GM06990 (cell line): ENCODE results near the gene NFIA.

Experiments used
- DNase-seq: peaks from one replicate; pipeline ENCODE4 v3.0.0-alpha.2; 2011; ENCODE audit not compliant: insufficient read length; ENCODE audit errors: extremely low read depth
- H3K27me3 ChIP-seq: replicated peaks from 2 replicates; pipeline ENCODE4 v1.6.0; 2011; ENCODE audit warnings: low read length; ENCODE audit not compliant: control insufficient read depth, insufficient read depth
- H3K36me3 ChIP-seq: 2 replicates; pipeline ENCODE4 v1.5.1; 2011; ENCODE audit warnings: low read length; ENCODE audit not compliant: control insufficient read depth, insufficient read depth
- H3K4me3 ChIP-seq: replicated peaks from 2 replicates; pipeline ENCODE4 v1.5.1; 2011; ENCODE audit warnings: low read depth, mild to moderate bottlenecking, control low read depth, low read length
- TF ChIP-seq, protein P1 (sequence below): IDR thresholded peaks from 2 replicates; pipeline ENCODE4 v1.5.1; 2011; ENCODE audit warnings: low read length, control low read depth, mild to moderate bottlenecking, inconsistent platforms; ENCODE audit not compliant: insufficient read depth, poor library complexity, severe bottlenecking

NFIA gene

DNA sequence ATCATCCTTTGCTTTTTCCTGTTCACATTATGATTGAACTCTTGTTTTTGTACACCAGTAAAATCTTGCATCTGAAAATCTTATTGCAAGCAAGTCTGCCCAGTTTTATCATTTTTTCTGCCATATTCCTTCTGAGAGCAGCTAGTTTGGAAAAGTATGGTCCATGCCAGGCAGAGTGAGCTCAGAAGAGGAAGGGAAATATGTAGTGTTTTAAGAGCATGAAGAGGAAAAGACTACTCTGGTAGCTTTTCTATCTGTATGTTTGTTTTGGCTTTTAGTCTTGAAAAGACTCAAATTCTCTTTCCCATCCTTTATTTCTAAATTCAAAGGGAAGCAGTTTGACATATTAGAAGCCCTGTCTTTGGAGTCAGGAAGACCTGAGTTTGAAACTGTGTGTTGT is 125.8 kb downstream of the NFIA start:
- TF ChIP-seq, protein P1, sequence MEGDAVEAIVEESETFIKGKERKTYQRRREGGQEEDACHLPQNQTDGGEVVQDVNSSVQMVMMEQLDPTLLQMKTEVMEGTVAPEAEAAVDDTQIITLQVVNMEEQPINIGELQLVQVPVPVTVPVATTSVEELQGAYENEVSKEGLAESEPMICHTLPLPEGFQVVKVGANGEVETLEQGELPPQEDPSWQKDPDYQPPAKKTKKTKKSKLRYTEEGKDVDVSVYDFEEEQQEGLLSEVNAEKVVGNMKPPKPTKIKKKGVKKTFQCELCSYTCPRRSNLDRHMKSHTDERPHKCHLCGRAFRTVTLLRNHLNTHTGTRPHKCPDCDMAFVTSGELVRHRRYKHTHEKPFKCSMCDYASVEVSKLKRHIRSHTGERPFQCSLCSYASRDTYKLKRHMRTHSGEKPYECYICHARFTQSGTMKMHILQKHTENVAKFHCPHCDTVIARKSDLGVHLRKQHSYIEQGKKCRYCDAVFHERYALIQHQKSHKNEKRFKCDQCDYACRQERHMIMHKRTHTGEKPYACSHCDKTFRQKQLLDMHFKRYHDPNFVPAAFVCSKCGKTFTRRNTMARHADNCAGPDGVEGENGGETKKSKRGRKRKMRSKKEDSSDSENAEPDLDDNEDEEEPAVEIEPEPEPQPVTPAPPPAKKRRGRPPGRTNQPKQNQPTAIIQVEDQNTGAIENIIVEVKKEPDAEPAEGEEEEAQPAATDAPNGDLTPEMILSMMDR = no peak
- no peaks in the 10 kb centered on the region for H3K27me3 ChIP-seq
- no peaks in the 10 kb centered on the region for H3K36me3 ChIP-seq
- no peak for DNase-seq
- H3K4me3 ChIP-seq = no peak overlapping the region

DNA sequence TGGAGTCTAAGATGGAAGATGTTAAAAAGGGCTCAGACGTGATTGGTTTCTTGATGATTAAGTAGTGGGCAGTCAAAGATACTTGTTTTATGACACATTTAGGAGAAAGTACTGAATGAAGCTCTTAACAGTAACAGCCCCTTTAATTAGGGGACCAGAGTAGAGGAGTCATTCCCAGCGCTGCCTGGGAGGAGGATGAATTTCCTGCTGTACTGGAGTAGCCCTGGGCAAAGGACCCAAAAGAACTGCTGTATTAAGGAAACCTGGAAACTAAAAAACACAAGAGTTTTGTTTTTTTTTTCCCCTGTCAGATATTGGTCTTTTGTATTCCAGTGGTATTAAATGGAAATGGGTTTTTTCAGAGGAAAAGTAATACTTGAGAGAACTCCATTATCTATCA is 126.5 kb downstream of the NFIA start:
- Histone ChIP-seq H3K4me3 (no peak overlapping the region), H3K36me3 (no peaks in the 10 kb centered on the region), H3K27me3 (no peaks in the 10 kb centered on the region)
- TF ChIP-seq, protein P1 = no peak
- no peak for DNase-seq

DNA sequence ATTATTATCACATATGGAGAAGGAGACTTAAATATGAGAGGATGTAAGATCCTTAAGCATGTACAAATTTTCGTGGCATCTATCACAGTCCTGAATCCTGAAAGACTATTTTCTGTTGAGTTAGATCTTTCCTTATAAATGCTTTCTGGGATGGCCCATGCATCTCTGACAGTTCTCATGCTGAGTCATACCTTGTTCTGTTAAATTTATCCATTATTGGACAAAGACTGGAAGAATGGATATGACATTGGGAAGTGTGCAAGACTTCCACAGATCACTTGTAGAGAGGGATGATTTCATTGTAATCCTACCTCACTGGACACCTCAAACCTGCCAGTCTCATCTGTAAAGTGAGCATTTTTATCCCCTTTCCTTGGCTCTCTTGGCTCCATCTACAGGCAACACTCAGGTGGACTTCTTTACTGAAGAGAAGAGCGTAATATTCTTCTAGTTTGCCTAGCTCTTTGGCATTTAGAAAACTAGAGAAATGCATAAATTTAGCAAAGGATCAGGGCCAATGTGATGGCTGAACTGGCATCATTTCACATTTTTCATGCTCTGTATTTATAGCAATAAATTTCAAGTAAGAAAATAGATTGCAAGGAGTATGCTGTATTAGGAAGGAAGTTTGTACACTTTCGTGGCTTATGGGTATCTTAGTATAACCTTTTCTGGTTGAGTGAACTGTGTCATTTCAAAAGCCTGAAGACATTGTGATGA is 128.2 kb downstream of the NFIA start:
- DNase-seq = no peak
- TF ChIP-seq, protein P1 = peak; percentile 7
- Histone ChIP-seq H3K4me3 (no peak overlapping the region), H3K27me3 (no peaks in the 10 kb centered on the region), H3K36me3 (no peaks in the 10 kb centered on the region)

DNA sequence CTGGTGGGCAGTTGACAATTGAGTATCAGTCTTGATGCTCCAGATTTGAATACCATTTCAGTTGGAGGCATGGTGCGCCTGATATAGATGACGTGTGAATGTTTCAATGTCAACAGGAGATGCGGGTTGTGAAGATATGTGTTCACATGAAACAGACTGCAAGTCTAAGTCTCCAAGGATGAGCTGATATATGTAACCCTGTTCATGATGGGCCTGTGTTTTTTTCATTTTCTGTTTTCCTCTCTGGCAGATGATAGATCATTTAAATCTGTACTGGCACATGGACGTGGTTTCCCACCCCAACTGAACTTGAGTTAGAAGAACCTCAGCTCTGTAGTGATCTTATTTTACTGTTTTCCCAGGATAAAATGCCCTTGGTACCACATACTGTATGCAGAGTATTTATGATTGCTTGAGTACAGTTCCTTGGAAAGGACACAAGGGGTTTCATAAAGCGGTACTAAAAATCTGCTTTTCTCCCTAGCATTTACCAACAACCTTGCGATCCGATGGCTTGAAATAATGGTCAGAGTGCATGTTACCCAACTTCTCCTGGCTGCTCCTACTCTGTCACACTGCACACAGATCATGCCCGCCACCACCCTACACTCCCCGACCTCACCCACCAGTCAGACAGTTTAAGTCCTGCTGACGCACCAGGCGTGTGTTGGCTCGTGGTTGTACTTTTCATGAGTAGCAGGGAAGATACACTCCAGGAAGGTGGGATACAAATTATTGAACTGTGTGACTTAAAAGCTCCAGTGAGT is 131.1 kb downstream of the NFIA start:
- TF ChIP-seq, protein P1 = no peak

DNA sequence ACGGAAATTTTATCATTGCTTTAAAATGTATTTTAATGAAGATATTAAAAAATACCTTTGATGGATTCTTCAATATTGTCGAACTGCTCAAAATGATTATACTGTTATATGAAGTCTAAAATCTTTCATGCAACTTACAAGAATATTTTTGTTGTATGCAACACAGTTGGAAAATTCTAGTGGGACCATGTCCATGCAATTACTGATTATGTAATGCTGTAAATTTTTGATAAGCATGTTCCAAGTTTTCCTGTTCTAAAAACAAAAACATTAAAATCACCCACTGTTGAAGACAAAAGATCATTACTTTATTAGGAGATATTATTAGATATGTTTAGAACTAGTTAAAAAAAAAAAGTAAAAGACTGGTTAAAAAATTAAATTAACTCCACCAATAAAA is 132.8 kb downstream of the NFIA start:
- TF ChIP-seq, protein P1 = no peak
- no peak for DNase-seq
- Histone ChIP-seq H3K4me3 (no peak overlapping the region), H3K27me3 (no peaks in the 10 kb centered on the region), H3K36me3 (no peaks in the 10 kb centered on the region)

More for the DNA sequence above, 131.1 kb downstream of the NFIA start:
- DNase-seq = no peak
- Histone ChIP-seq H3K36me3 (no peaks in the 10 kb centered on the region), H3K27me3 (no peaks in the 10 kb centered on the region), H3K4me3 (no peak overlapping the region)
